Superior temporal gyrus (tissue), 1 donor: ENCODE results near the gene GABBR2.

Experiments
- DNase-seq: peaks from one replicate; pipeline ENCODE4 v3.0.0-alpha.2; 2016; ENCODE audit errors: extremely low spot score

The GABBR2 gene

GRCh38 chr9:98569491-98569890 is 139.2 kb downstream of the GABBR2 start:
- DNase-seq: no peak

GRCh38 chr9:98568909-98569469 is 139.7 kb downstream of the GABBR2 start:
- DNase-seq: peak; percentile 14

GRCh38 chr9:98568234-98568908 is 140.4 kb downstream of the GABBR2 start:
- DNase-seq: no peak

- no peak for DNase-seq
These were observed 141.0 kb downstream of the GABBR2 start for GRCh38 chr9:98567540-98568233.

GRCh38 chr9:98565152-98566135 is 143.3 kb downstream of the GABBR2 start:
- no peak for DNase-seq

GRCh38 chr9:98564714-98565113 is 144.0 kb downstream of the GABBR2 start:
- DNase-seq: no peak

GRCh38 chr9:98563988-98564387 is 144.7 kb downstream of the GABBR2 start:
- DNase-seq: no peak

- no peak for DNase-seq
These were observed 145.4 kb downstream of the GABBR2 start for GRCh38 chr9:98563212-98563907.

- DNase-seq: no peak
These were observed 149.2 kb downstream of the GABBR2 start for GRCh38 chr9:98559561-98559960.

GRCh38 chr9:98558575-98558974 is 150.2 kb downstream of the GABBR2 start:
- peak; percentile 45 for DNase-seq

- no peak for DNase-seq
These were observed 152.2 kb downstream of the GABBR2 start for GRCh38 chr9:98556511-98556910.

GRCh38 chr9:98555651-98556465 is 152.9 kb downstream of the GABBR2 start:
- no peak for DNase-seq

- DNase-seq: no peak
These were observed 154.0 kb downstream of the GABBR2 start for GRCh38 chr9:98554752-98555151.

GRCh38 chr9:98552331-98552730 is 156.4 kb downstream of the GABBR2 start:
- no peak for DNase-seq

GRCh38 chr9:98551511-98552286 is 157.0 kb downstream of the GABBR2 start:
- DNase-seq: no peak

- peak; percentile 52 for DNase-seq
These were observed 158.4 kb downstream of the GABBR2 start for GRCh38 chr9:98550206-98550820.

- DNase-seq: no peak
These were observed 159.3 kb downstream of the GABBR2 start for GRCh38 chr9:98549401-98549800.

- no peak for DNase-seq
These were observed 161.1 kb downstream of the GABBR2 start for GRCh38 chr9:98547606-98548005.

- no peak for DNase-seq
These were observed 163.7 kb downstream of the GABBR2 start for GRCh38 chr9:98545021-98545420.
